Activated naive CD8-positive, alpha-beta T cell (primary cell): ENCODE measurements around the gene PTPRM.

Experiments
- H3K27ac Mint-ChIP-seq: one replicate; pipeline ENCODE4 v1.8.0; 2021; ENCODE audit warnings: mixed read lengths
- H3K27me3 Mint-ChIP-seq: one replicate; pipeline ENCODE4 v1.8.0; 2021; ENCODE audit warnings: mixed read lengths
- H3K36me3 Mint-ChIP-seq: one replicate; pipeline ENCODE4 v1.8.0; 2021; ENCODE audit warnings: mixed read lengths
- H3K4me1 Mint-ChIP-seq: one replicate; pipeline ENCODE4 v1.8.0; 2021; ENCODE audit warnings: low read depth, mixed read lengths
- H3K4me3 Mint-ChIP-seq: one replicate; pipeline ENCODE4 v1.8.0; 2021; ENCODE audit warnings: mild to moderate bottlenecking, mixed read lengths
- H3K9me3 Mint-ChIP-seq: one replicate; pipeline ENCODE4 v1.8.0; 2021; ENCODE audit warnings: low read depth, mixed read lengths

PTPRM gene

DNA sequence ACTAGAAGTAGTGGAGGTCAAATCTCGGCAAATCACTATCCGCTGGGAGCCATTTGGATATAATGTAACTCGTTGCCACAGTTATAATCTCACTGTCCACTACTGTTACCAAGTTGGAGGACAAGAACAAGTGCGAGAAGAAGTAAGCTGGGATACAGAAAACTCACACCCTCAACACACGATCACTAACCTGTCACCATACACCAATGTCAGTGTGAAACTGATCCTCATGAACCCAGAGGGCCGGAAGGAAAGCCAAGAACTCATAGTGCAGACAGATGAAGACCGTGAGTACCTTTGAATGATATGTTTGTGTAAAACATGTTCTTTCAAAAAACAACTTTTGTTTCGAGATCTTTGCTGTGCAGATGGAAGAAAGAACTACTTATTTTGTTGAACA is 502.6 kb downstream of the PTPRM start:
- Mint-ChIP-seq H3K27ac (no peak overlapping the region), H3K9me3 (no peaks in the 10 kb centered on the region), H3K36me3 (no peaks in the 10 kb centered on the region), H3K4me1 (no peaks in the 10 kb centered on the region), H3K27me3 (no peaks in the 10 kb centered on the region), H3K4me3 (no peak overlapping the region)

DNA sequence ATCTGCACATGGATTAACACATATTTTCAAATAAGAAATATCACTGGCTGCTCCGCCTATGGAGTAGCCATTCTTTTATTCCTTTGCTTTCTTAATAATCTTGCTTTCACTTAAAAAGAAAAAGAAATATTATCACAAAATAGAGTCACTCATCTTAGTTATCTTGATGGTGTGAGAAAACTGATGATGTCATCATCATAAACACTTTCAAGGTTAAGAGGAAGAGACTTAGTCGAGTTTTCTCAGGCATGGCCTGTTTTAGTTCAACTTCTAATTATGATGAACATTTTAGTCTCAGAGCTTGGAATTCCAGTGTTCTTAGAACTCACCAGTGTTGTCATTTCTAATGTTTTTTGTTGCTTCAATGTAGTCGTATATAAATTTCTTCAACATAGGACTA is 506.1 kb downstream of the PTPRM start:
- H3K4me3 Mint-ChIP-seq, result no peak overlapping the region
- no peaks in the 10 kb centered on the region for H3K27me3 Mint-ChIP-seq
- H3K27ac Mint-ChIP-seq, result no peak overlapping the region
- no peaks in the 10 kb centered on the region for H3K36me3 Mint-ChIP-seq
- H3K4me1 Mint-ChIP-seq, result no peaks in the 10 kb centered on the region
- H3K9me3 Mint-ChIP-seq, result no peaks in the 10 kb centered on the region

- no peaks in the 10 kb centered on the region for H3K9me3 Mint-ChIP-seq
- H3K4me3 Mint-ChIP-seq, result no peak overlapping the region
- no peaks in the 10 kb centered on the region for H3K4me1 Mint-ChIP-seq
- H3K27me3 Mint-ChIP-seq, result no peaks in the 10 kb centered on the region
- H3K36me3 Mint-ChIP-seq, result no peaks in the 10 kb centered on the region
- H3K27ac Mint-ChIP-seq, result no peak overlapping the region
Observed at GRCh38 chr18:8080092-8080491, 513.0 kb downstream of the PTPRM start.

- Mint-ChIP-seq H3K4me1 (no peaks in the 10 kb centered on the region), H3K27me3 (no peaks in the 10 kb centered on the region), H3K27ac (no peak overlapping the region), H3K9me3 (peaks cover 3% of the 10 kb centered on the region), H3K4me3 (no peak overlapping the region), H3K36me3 (no peaks in the 10 kb centered on the region)
Observed at GRCh38 chr18:8081267-8081666, 514.2 kb downstream of the PTPRM start.

DNA sequence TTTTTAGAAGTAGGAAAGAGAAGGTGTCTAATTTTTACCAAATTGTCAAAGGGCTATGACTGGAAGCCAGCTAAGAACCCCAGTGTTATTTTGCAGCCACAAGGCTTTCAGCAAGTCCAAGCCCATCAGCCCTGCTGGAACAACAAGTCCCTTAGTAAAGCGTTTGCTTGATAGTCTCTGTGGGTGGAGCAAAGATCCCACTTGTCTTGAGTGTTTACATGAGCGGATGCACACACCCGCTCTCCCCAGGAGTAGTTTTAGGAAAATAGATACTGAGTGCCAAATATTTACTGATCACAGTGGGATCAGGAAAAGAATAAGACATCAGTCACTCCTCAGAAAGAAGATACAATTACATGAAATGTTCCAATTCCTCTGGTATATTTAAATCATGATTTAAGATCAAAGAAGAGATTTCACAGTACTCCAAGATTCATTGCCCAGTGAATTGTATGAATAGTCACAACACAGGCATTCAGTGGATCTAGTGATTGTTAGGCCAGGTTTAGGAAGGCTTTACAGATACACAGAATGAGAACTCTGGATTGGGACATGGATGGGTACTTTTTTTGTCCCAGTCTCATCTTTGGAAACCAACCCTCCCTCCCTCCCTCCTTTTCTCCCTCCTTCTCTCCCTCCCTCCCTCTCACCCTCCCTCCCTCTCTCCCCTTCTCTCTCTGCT is 514.9 kb downstream of the PTPRM start:
- Mint-ChIP-seq H3K4me3 (no peak overlapping the region), H3K36me3 (no peaks in the 10 kb centered on the region), H3K4me1 (no peaks in the 10 kb centered on the region), H3K27me3 (no peaks in the 10 kb centered on the region), H3K9me3 (peaks cover 3% of the 10 kb centered on the region), H3K27ac (no peak overlapping the region)

DNA sequence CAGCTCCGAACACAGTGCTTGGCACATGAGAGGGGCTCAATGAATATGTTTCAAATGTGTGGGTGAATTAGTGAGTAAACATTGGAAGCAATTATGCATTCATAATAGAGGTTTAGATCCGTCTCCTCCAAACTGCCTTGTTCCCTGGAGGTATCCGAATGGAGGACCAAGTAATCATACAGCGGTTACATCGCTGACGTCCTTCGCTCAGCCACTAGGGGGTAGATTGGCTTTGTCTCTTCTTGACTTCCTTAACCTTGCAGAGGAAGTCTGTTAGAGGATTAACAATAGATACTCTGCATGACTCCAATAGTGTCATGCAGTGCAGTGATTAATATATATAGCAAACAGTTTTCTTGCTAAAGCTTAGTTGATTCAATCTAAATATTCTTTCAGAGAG is 517.0 kb downstream of the PTPRM start:
- no peak overlapping the region for H3K27ac Mint-ChIP-seq
- H3K9me3 Mint-ChIP-seq, result peaks cover 3% of the 10 kb centered on the region
- no peaks in the 10 kb centered on the region for H3K27me3 Mint-ChIP-seq
- no peak overlapping the region for H3K4me3 Mint-ChIP-seq
- H3K36me3 Mint-ChIP-seq, result no peaks in the 10 kb centered on the region
- no peaks in the 10 kb centered on the region for H3K4me1 Mint-ChIP-seq

DNA sequence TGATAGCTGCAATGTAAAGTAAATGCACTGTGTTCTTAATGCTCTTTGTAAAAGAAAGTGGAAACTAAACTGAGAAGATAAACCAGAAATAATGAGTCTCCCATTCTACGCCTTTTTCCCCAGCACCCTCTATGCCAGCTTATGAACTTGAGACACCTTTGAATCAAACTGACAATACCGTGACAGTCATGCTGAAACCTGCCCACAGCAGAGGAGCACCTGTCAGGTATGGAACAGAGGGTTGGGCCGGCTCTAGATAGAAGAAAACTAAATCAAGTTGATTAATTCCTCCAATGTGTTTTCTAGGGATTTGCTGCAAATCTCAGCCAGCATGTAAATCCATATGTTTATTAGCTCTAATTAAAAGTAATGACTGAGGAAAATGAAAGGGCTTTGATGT is 521.5 kb downstream of the PTPRM start:
- Mint-ChIP-seq H3K9me3 (peaks cover 3% of the 10 kb centered on the region), H3K27me3 (peaks cover 1% of the 10 kb centered on the region), H3K27ac (no peak overlapping the region), H3K4me3 (no peak overlapping the region), H3K36me3 (no peaks in the 10 kb centered on the region), H3K4me1 (no peaks in the 10 kb centered on the region)

DNA sequence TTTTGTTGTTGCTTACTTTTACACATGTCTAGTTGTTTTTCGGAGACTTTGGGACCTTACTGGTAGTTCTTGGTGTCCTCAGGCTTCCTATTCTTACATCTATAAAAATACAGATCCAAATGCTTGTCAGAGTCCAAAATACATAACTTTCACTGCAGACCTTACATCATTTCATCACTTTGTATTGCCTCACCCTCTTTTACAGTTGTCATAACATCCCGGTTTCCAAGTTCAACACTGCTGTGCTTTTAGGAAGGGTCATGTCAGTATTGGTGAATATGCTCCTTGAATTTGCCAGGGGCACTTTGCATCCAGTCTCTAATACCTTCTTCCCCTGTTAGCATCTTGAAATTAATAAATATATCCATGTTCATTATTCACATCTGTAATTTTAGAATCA is 523.9 kb downstream of the PTPRM start:
- no peaks in the 10 kb centered on the region for H3K4me1 Mint-ChIP-seq
- peaks cover 1% of the 10 kb centered on the region for H3K27me3 Mint-ChIP-seq
- H3K27ac Mint-ChIP-seq, result no peak overlapping the region
- H3K36me3 Mint-ChIP-seq, result no peaks in the 10 kb centered on the region
- H3K4me3 Mint-ChIP-seq, result no peak overlapping the region
- H3K9me3 Mint-ChIP-seq, result no peaks in the 10 kb centered on the region

DNA sequence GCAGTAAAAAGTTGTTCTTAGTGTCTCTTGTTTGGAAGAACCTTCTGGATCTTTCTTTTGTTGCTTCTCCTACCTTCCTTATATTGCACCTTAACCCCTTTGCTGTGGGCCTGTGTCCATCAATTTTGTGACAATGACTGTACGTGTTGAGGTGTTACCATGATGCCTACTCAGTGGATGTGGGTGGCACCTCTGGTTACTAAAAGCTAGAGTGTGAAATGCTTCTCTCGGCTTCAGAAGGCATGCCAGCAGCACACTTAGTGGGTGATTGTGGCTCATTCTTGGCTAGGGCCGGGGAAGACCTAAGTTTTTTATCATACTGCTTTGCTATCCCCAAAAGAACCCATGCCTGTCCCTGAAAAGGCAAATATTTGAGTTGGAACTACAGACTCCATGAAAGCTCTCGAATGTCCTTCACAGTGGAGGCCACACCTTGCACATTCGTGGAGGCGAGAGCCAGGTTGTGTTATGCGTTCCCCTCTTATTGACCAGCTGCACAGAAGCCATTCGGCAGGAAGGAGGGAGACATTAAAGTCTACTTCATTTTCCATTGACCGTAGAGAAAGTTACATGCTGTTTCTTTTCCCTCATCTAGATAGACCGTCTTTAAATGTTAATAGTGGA is 528.9 kb downstream of the PTPRM start:
- H3K27ac Mint-ChIP-seq, result no peak overlapping the region
- H3K4me1 Mint-ChIP-seq, result no peaks in the 10 kb centered on the region
- H3K4me3 Mint-ChIP-seq, result no peak overlapping the region
- H3K27me3 Mint-ChIP-seq, result no peaks in the 10 kb centered on the region
- H3K9me3 Mint-ChIP-seq, result no peaks in the 10 kb centered on the region
- no peaks in the 10 kb centered on the region for H3K36me3 Mint-ChIP-seq

- Mint-ChIP-seq H3K27me3 (no peaks in the 10 kb centered on the region), H3K4me3 (no peak overlapping the region), H3K27ac (no peak overlapping the region), H3K9me3 (peaks cover 1% of the 10 kb centered on the region), H3K36me3 (no peaks in the 10 kb centered on the region), H3K4me1 (no peaks in the 10 kb centered on the region)
Observed at GRCh38 chr18:8097399-8097798, 530.3 kb downstream of the PTPRM start.

DNA sequence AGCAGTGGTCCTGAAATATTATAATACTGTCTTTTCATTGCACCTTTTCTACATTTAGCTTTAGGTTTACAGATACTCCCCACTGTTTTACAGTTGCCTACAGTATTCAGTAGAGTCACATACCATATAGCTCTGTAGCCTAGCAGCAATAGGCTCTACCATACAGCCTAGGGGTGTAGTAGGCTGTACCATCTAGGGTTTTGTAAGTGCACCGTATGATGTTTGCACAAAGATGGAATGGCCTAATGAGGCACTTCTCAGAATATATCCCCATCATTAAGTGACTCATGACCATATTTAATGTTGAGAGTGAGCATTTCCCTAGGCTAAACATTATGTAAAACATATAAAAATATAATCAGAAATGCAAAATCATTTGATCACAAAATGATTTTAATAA is 530.8 kb downstream of the PTPRM start:
- Mint-ChIP-seq H3K9me3 (peaks cover 6% of the 10 kb centered on the region), H3K36me3 (no peaks in the 10 kb centered on the region), H3K4me1 (no peaks in the 10 kb centered on the region), H3K27me3 (no peaks in the 10 kb centered on the region), H3K27ac (no peak overlapping the region), H3K4me3 (no peak overlapping the region)

- Mint-ChIP-seq H3K4me3 (no peak overlapping the region), H3K9me3 (peaks cover 7% of the 10 kb centered on the region), H3K36me3 (no peaks in the 10 kb centered on the region), H3K27ac (no peak overlapping the region), H3K27me3 (no peaks in the 10 kb centered on the region), H3K4me1 (no peaks in the 10 kb centered on the region)
Observed at GRCh38 chr18:8106603-8107002, 539.5 kb downstream of the PTPRM start.

GRCh38 chr18:8107426-8107825 is 540.3 kb downstream of the PTPRM start:
- H3K4me3 Mint-ChIP-seq, result no peak overlapping the region
- H3K27ac Mint-ChIP-seq, result no peak overlapping the region
- no peaks in the 10 kb centered on the region for H3K4me1 Mint-ChIP-seq
- H3K9me3 Mint-ChIP-seq, result peaks cover 6% of the 10 kb centered on the region
- H3K27me3 Mint-ChIP-seq, result no peaks in the 10 kb centered on the region
- no peaks in the 10 kb centered on the region for H3K36me3 Mint-ChIP-seq

- no peak overlapping the region for H3K4me3 Mint-ChIP-seq
- H3K4me1 Mint-ChIP-seq, result no peaks in the 10 kb centered on the region
Observed at GRCh38 chr18:8114480-8114879, 547.4 kb downstream of the PTPRM start.

GRCh38 chr18:8116341-8117005 is 549.4 kb downstream of the PTPRM start:
- no peaks in the 10 kb centered on the region for H3K36me3 Mint-ChIP-seq
- no peaks in the 10 kb centered on the region for H3K4me1 Mint-ChIP-seq
- H3K4me3 Mint-ChIP-seq, result no peak overlapping the region
- H3K9me3 Mint-ChIP-seq, result peaks cover 6% of the 10 kb centered on the region
- H3K27ac Mint-ChIP-seq, result no peak overlapping the region
- H3K27me3 Mint-ChIP-seq, result no peaks in the 10 kb centered on the region

More at GRCh38 chr18:8114480-8114879, 547.4 kb downstream of the PTPRM start:
- Mint-ChIP-seq H3K9me3 (peaks cover 6% of the 10 kb centered on the region), H3K27ac (no peak overlapping the region), H3K36me3 (no peaks in the 10 kb centered on the region), H3K27me3 (no peaks in the 10 kb centered on the region)

GRCh38 chr18:8117006-8117371 is 549.9 kb downstream of the PTPRM start:
- H3K4me3 Mint-ChIP-seq, result no peak overlapping the region
- H3K9me3 Mint-ChIP-seq, result peaks cover 6% of the 10 kb centered on the region
- H3K36me3 Mint-ChIP-seq, result no peaks in the 10 kb centered on the region
- no peaks in the 10 kb centered on the region for H3K27me3 Mint-ChIP-seq
- H3K4me1 Mint-ChIP-seq, result no peaks in the 10 kb centered on the region
- no peak overlapping the region for H3K27ac Mint-ChIP-seq
